Small intestine (tissue), 7 donors: ENCODE measurements around the gene ABCB8. TPM values are rescaled to one million over a fixed set of nuclear protein-coding genes. Genes with fewer than 3 reads are reported as not detected.
A peak's percentile ranks its signal among the peaks of the same experiment; 100 is the strongest.

Experiments
- DNase-seq, 2 donors: peaks; one replicate each; pipeline versions ENCODE4 v3.0.0 to v3.0.0-alpha.2; 2013
- FAIRE-seq: peaks from 2 replicates; lab custom pipeline; 2012; peaks lifted over from hg19 to GRCh38; lab: Jason Lieb, UNC
- H3K27ac ChIP-seq, 3 donors: one replicate each; pipeline ENCODE4 v1.5.1; 2013; ENCODE audit warnings: low read length in 2 of 3, mild to moderate bottlenecking in 2 of 3, control low read depth in 1 of 3, inconsistent platforms in 1 of 3, low read depth in 1 of 3, moderate library complexity in 1 of 3
- H3K27me3 ChIP-seq, 3 donors: one replicate each; pipeline ENCODE4 v1.6.1; 2013; ENCODE audit warnings: low read length in 3 of 3, inconsistent platforms in 1 of 3; ENCODE audit not compliant: control insufficient read depth in 3 of 3, insufficient read depth in 3 of 3
- H3K36me3 ChIP-seq, 3 donors: one replicate each; pipeline ENCODE4 v1.6.1; 2013; ENCODE audit warnings: low read length in 3 of 3, inconsistent platforms in 1 of 3, low read depth in 1 of 3, mild to moderate bottlenecking in 1 of 3, moderate library complexity in 1 of 3; ENCODE audit not compliant: control insufficient read depth in 3 of 3, insufficient read depth in 2 of 3
- H3K4me1 ChIP-seq, 3 donors: one replicate each; pipeline ENCODE4 v1.6.1; 2013; ENCODE audit warnings: low read length in 2 of 3, inconsistent platforms in 1 of 3, low read depth in 1 of 3, mild to moderate bottlenecking in 1 of 3, moderate library complexity in 1 of 3; ENCODE audit not compliant: control insufficient read depth in 3 of 3, insufficient read depth in 2 of 3
- H3K4me3 ChIP-seq, 3 donors: one replicate each; pipeline ENCODE4 v1.5.1; 2013; ENCODE audit warnings: low read length in 3 of 3, control low read depth in 1 of 3, inconsistent platforms in 1 of 3, low read depth in 1 of 3, mild to moderate bottlenecking in 1 of 3, moderate library complexity in 1 of 3
- H3K9me3 ChIP-seq, 2 donors: one replicate each; pipeline ENCODE4 v1.6.1; 2013; ENCODE audit warnings: low read depth in 1 of 2, low read length in 1 of 2; ENCODE audit not compliant: control insufficient read depth in 2 of 2, insufficient read depth in 1 of 2
- WGBS, 3 donors: extraction: QIAGEN DNeasy Blood & Tissue Kit; methylation state at CpG; one replicate each; pipeline ENCODE4 v1.1.7; 2013; 5-methylcytosine and 5-hydroxymethylcytosine counted together
- polyA plus RNA-seq, 4 donors: library from polyadenylated mRNA; stranded (reverse) in 3 of 4; unstranded in 1 of 4; fragments of 200-250 nt in 3 of 4; fragments of 120-200 nt in 1 of 4; gene quantifications; one replicate each; pipeline versions ENCODE4 v1.2.1 to v1.2.3, GENCODE V29; 2013
- donor health status: healthy with polysubstance abuse.
- donor health status: control.
- donor health status: control.
- donor health status: Bipolar disorder and iron deficiency.
- donor health status: healthy.

ABCB8 gene
- polyA plus RNA-seq, 4 donors: 15.4 to 29.9 (median 16.2) TPM

GRCh38 chr7:151085691-151086620, 57.7 kb downstream of the ABCB8 start, which contains the start of gene AGAP3:
TSS of gene AGAP3 (plus strand) at chr7:151086475. CDS start at chr7:151086742, 267 bp downstream.
- H3K27ac ChIP-seq: peak within 1 kb of the TSS; percentile 83 to 89 (median 88)
- H3K36me3 ChIP-seq: peaks cover 0 to 27% (median 0%) of the 10 kb centered on the region in 3 donors
- H3K27me3 ChIP-seq: no peaks in the 10 kb centered on the region
- 1% methylated on average over 28 to 84 of the region's 84 CpGs for WGBS, 3 donors
- FAIRE-seq (no peak), DNase-seq (peak; percentile 78 to 87)
- no peaks in the 10 kb centered on the region for H3K9me3 ChIP-seq
- H3K4me1 ChIP-seq: peaks cover 0 to 57% (median 11%) of the 10 kb centered on the region in 3 donors
- H3K4me3 ChIP-seq: peak within 1 kb of the TSS; percentile 55 to 91 (median 71)

DNA sequence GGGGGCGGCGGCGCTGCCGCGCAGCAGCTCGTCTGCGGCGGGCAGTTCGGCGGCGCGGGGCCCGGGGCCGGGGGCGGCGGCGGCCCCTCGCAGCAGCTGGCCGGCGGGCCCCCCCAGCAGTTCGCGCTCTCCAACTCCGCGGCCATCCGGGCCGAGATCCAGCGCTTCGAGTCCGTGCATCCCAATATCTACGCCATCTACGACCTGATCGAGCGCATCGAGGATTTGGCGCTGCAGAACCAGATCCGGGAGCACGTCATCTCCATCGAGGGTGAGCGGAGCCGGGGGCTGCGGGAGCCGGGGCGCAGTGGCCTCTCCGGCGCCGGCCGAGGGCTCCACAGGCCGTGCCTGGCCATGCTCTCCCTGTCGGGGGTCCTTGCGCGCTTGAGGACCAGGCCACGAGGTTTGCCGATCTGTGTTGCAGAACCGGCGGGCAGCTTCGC, 58.6 kb downstream of the ABCB8 start:
- Histone ChIP-seq H3K27me3 (no peaks in the 10 kb centered on the region), H3K4me3 (peak overlapping the region; percentile 55 to 91 (median 71)), H3K9me3 (no peaks in the 10 kb centered on the region), H3K4me1 (peaks cover 0 to 58% (median 11%) of the 10 kb centered on the region in 3 donors), H3K36me3 (peaks cover 0 to 29% (median 0%) of the 10 kb centered on the region in 3 donors), H3K27ac (peak overlapping the region; percentile 63 to 89 (median 83))
- DNase-seq: peak; percentile 27 to 63
- FAIRE-seq: no peak
- 0 to 1% (median 1%) methylated on average over 22 to 52 of the region's 56 CpGs for WGBS, 3 donors

DNA sequence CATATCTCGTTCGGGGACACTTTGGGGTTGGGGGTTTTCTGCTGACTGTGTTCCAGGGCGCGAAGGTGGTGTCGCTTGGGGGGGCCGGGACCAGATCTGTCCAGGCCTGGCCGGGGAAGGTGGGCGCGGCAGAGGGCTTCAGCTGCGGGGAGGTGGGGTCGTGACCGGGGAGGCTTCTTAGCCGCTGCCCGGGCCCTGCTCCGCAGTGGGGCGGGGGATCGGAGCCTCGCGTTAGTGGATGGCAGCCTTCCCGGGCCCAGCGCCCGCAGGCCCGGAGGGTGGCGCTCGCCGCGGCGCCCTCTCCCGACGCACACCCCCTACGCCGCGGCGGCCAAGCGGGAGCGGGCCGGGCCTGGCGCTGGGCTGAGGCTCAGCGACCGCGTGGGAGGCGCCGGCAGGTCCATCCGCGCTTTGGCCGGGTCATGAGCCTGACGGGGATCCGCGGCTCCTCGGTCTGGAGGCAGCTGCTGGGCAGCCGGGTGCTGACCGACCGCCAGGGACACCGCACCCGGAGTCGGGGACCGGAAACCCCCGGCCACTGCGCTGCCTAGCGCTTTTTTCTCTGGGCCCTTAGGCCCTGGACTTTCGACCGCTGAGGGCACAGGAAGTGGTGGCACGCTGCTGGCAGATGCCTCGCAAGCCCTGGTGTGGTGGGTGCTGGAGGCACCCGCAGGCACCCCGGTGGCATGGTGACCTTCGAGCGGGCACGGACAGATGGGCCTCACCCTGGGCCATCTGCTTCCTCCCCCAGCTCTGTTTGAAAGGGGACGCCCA, 59.2 kb downstream of the ABCB8 start:
- H3K4me1 ChIP-seq: peaks cover 0 to 52% (median 6%) of the 10 kb centered on the region in 3 donors
- 2% methylated on average over 48 to 70 of the region's 70 CpGs for whole genome bisulfite sequencing, 3 donors
- FAIRE-seq: no peak
- H3K9me3 ChIP-seq: no peaks in the 10 kb centered on the region
- H3K27me3 ChIP-seq: no peaks in the 10 kb centered on the region
- H3K27ac ChIP-seq: peak overlapping the region; percentile 63 to 89 (median 83)
- DNase-seq: peak; percentile 77 to 78
- H3K36me3 ChIP-seq: peaks cover 0 to 33% (median 0%) of the 10 kb centered on the region in 3 donors
- H3K4me3 ChIP-seq: peak overlapping the region; percentile 55 to 91 (median 71)

- Histone ChIP-seq H3K9me3 (no peaks in the 10 kb centered on the region), H3K4me1 (peaks cover 0 to 48% (median 4%) of the 10 kb centered on the region in 3 donors), H3K36me3 (peaks cover 0 to 36% (median 0%) of the 10 kb centered on the region in 3 donors), H3K4me3 (peak overlapping the region in 2 of 3 donors; percentile 71 to 91), H3K27ac (peak overlapping the region; percentile 63 to 89 (median 83)), H3K27me3 (no peaks in the 10 kb centered on the region)
- FAIRE-seq: no peak
- DNase-seq: peak in 1 of 2 donors; percentile 20
- 43 to 54% (median 53%) methylated on average over 16 of the region's 16 CpGs for WGBS, 3 donors
Observed at GRCh38 chr7:151088019-151088855, 60.0 kb downstream of the ABCB8 start.

DNA sequence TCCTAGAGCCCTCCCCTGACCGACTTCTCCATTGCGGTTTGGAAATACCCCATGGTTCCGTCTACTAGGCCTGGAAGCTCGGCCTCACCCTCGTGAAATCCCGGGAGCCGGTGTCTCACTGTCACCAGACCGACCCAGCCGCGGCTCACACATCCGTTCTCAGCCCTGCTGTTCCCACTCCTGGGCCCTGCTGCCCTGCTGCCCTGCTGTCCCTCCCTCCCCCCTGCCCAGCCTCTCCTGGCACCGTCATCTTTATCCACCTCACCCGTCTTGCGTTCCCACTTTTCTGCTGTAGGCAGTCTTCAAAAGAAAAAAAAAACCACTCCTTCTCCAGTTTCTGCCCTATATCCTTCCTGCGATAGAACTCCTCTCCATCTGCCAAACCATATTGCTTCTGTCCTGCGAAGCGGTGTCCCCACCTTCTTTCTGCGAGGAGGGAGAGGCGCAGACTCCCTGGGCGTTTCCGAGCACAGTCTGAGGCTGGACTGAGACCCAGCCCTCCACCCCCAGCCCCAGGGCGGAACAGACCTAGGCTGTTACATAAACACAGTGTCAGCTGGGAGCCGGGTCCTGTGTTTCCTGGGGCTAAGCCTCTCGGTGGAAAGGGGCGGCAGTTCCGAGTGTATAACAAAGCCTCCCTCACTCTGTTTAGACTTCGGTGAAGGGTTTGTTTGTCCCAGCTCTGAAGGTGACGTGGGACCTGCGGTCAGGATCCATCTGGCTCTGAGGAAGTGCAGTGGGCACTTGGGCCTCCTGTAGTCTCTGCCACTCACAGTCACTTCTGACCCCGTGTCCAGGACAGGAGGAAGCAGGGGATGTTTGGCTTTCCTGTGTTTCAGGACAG, 60.8 kb downstream of the ABCB8 start:
- FAIRE-seq (no peak), DNase-seq (peak; percentile 20 to 73)
- peaks cover 0 to 45% (median 0%) of the 10 kb centered on the region in 3 donors for H3K36me3 ChIP-seq
- 49 to 81% (median 65%) methylated on average over 30 of the region's 30 CpGs for WGBS, 3 donors
- no peaks in the 10 kb centered on the region for H3K27me3 ChIP-seq
- H3K9me3 ChIP-seq: no peaks in the 10 kb centered on the region
- H3K27ac ChIP-seq: peak overlapping the region in 2 of 3 donors; percentile 63 to 89
- peak overlapping the region in 1 of 3 donors; percentile 71 for H3K4me3 ChIP-seq
- peaks cover 0 to 41% (median 4%) of the 10 kb centered on the region in 3 donors for H3K4me1 ChIP-seq

- 81 to 87% (median 84%) methylated on average over 22 of the region's 22 CpGs for WGBS, 3 donors
- Histone ChIP-seq H3K4me3 (no peak overlapping the region), H3K9me3 (no peaks in the 10 kb centered on the region), H3K36me3 (peaks cover 0 to 49% (median 0%) of the 10 kb centered on the region in 3 donors), H3K4me1 (peaks cover 0 to 38% (median 4%) of the 10 kb centered on the region in 3 donors), H3K27ac (peak overlapping the region; percentile 6 to 89 (median 63)), H3K27me3 (no peaks in the 10 kb centered on the region)
- FAIRE-seq (no peak), DNase-seq (no peak)
Observed at GRCh38 chr7:151089893-151090730, 61.9 kb downstream of the ABCB8 start.
